Measurements from ENCODE around the gene PPP1R12A. TPM values are rescaled to one million over a fixed set of nuclear protein-coding genes. Genes with fewer than 3 reads are reported as not detected.

The PPP1R12A gene
- total and polyA plus RNA-seq, 7 experiments from 2014 or later, result 72.7 to 111 (median 99.3) TPM

GRCh38 chr12:79835377-79835843 is 99.5 kb downstream of the PPP1R12A start:
- H3K4me3 Mint-ChIP-seq, result peak overlapping the region in 1 of 10 donors; percentile 2

GRCh38 chr12:79834712-79835376 is 100.1 kb downstream of the PPP1R12A start:
- H3K36me3 Mint-ChIP-seq, result peaks cover 16 to 56% (median 35%) of the 10 kb centered on the region in 5 donors
- intact Hi-C loops (cut with micrococcal nuclease), result loop anchor here in 1 of 2 donors (5.0 kb wide), 1 partner anchor 102 kb away; the partner anchor contains the start of gene PPP1R12A
- H3K9me3 Mint-ChIP-seq, result peaks cover 0 to 23% (median 8%) of the 10 kb centered on the region in 11 donors
- DNase-seq, result no peak
- peak overlapping the region in 1 of 10 donors; percentile 16 for H3K4me3 Mint-ChIP-seq
- H3K36me3 ChIP-seq (ENCODE audit: control insufficient read depth in 2 of 3, insufficient read depth in 3 of 3, low read length in 3 of 3), result peaks cover 0 to 17% (median 7%) of the 10 kb centered on the region in 3 experiments
- H3K27me3 Mint-ChIP-seq, result no peaks in the 10 kb centered on the region
- ChIA-PET CTCF (no interaction called here), POLR2A (no interaction called here)
- peaks cover 28 to 80% (median 68%) of the 10 kb centered on the region in 7 donors for H3K4me1 Mint-ChIP-seq
- no peak for ATAC-seq
- H3K4me3 ChIP-seq (ENCODE audit: low read length), result no peak overlapping the region
- H3K9me3 ChIP-seq (ENCODE audit: control insufficient read depth in 2 of 3, low read length in 3 of 3), result peaks cover 0 to 14% (median 7%) of the 10 kb centered on the region in 3 experiments
- peaks cover 4 to 12% of the 10 kb centered on the region in 2 donors for H3K4me1 ChIP-seq (ENCODE audit: control insufficient read depth in 2 of 2, insufficient read depth in 2 of 2, low read length in 2 of 2)
- H3K27ac Mint-ChIP-seq, result peak overlapping the region in 4 of 9 donors; percentile 7 to 69 (median 40)
- no peak overlapping the region for H3K27ac ChIP-seq (ENCODE audit: low read depth, low read length)
- no peaks in the 10 kb centered on the region for H3K27me3 ChIP-seq (ENCODE audit: control insufficient read depth in 2 of 2, insufficient read depth in 2 of 2, low read length in 2 of 2)

More at GRCh38 chr12:79835377-79835843, 99.5 kb downstream of the PPP1R12A start:
- peaks cover 20 to 61% (median 40%) of the 10 kb centered on the region in 5 donors for H3K36me3 Mint-ChIP-seq
- POLR2A ChIA-PET, result no interaction called here
- no peak for ATAC-seq
- peaks cover 0 to 14% (median 7%) of the 10 kb centered on the region in 3 experiments for H3K9me3 ChIP-seq (ENCODE audit: control insufficient read depth in 2 of 3, low read length in 3 of 3)
- peak overlapping the region in 3 of 9 donors; percentile 0 to 61 (median 17) for H3K27ac Mint-ChIP-seq
- CTCF ChIA-PET, result no interaction called here
- peaks cover 27 to 79% (median 68%) of the 10 kb centered on the region in 7 donors for H3K4me1 Mint-ChIP-seq
- H3K4me3 ChIP-seq (ENCODE audit: low read length), result no peak overlapping the region
- H3K27me3 ChIP-seq (ENCODE audit: control insufficient read depth in 2 of 2, insufficient read depth in 2 of 2, low read length in 2 of 2), result no peaks in the 10 kb centered on the region
- peaks cover 4 to 9% of the 10 kb centered on the region in 2 donors for H3K4me1 ChIP-seq (ENCODE audit: control insufficient read depth in 2 of 2, insufficient read depth in 2 of 2, low read length in 2 of 2)
- intact Hi-C loops (cut with micrococcal nuclease), result no loop called here
- peaks cover 0 to 17% (median 7%) of the 10 kb centered on the region in 3 experiments for H3K36me3 ChIP-seq (ENCODE audit: control insufficient read depth in 2 of 3, insufficient read depth in 3 of 3, low read length in 3 of 3)
- no peak overlapping the region for H3K27ac ChIP-seq (ENCODE audit: low read depth, low read length)
- peaks cover 4 to 29% (median 10%) of the 10 kb centered on the region in 11 donors for H3K9me3 Mint-ChIP-seq
- DNase-seq, result no peak
- H3K27me3 Mint-ChIP-seq, result no peaks in the 10 kb centered on the region

DNA sequence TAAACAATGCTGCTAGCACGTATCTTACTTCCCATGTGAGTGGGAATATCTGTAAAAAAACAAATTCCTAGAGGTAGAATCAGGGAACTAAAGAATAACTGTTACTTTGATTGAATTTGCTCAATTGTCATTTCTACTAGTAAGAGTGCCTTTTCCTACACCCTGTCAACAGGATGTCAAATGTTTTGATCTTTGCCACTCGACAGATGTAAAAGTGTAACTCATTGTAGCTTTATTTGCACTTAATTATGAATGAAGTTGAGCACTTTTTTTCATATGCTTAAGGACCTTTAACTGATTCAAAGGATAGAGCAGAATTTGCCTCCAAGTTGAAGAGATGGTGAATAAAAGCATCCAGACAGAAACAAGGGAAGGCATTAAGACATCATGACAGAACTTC is 104.5 kb downstream of the PPP1R12A start:
- Mint-ChIP-seq H3K27me3 (no peaks in the 10 kb centered on the region), H3K9me3 (no peaks in the 10 kb centered on the region), H3K4me1 (peaks cover 34 to 85% (median 62%) of the 10 kb centered on the region in 7 donors), H3K36me3 (peaks cover 1 to 53% (median 22%) of the 10 kb centered on the region in 5 donors), H3K4me3 (peak overlapping the region in 5 of 10 donors; percentile 40 to 70 (median 45)), H3K27ac (peak overlapping the region in 7 of 9 donors; percentile 5 to 65 (median 48))
- Histone ChIP-seq H3K36me3 (ENCODE audit: control insufficient read depth in 2 of 3, insufficient read depth in 3 of 3, low read length in 3 of 3) (peaks cover 0 to 13% (median 3%) of the 10 kb centered on the region in 3 experiments), H3K4me1 (ENCODE audit: control insufficient read depth in 2 of 2, insufficient read depth in 2 of 2, low read length in 2 of 2) (peaks cover 0 to 12% of the 10 kb centered on the region in 2 donors), H3K9me3 (ENCODE audit: control insufficient read depth in 2 of 3, low read length in 3 of 3) (no peaks in the 10 kb centered on the region), H3K27ac (ENCODE audit: low read depth, low read length) (no peak overlapping the region), H3K27me3 (ENCODE audit: control insufficient read depth in 2 of 2, insufficient read depth in 2 of 2, low read length in 2 of 2) (no peaks in the 10 kb centered on the region), H3K4me3 (ENCODE audit: low read length) (no peak overlapping the region)
- intact Hi-C loops (cut with micrococcal nuclease), result loop anchor here in 1 of 2 donors (5.0 kb wide), 1 partner anchor 107 kb away; the partner anchor contains the start of gene PPP1R12A
- ChIA-PET POLR2A (no interaction called here), CTCF (no interaction called here)
- no peak for ATAC-seq
- DNase-seq, result peak in 5 of 9 donors; percentile 2 to 27 (median 17)

- peak overlapping the region in 2 of 9 donors; percentile 27 to 36 for H3K27ac Mint-ChIP-seq
- no peak for ATAC-seq
- H3K27ac ChIP-seq (ENCODE audit: low read depth, low read length), result no peak overlapping the region
- peaks cover 0 to 50% (median 18%) of the 10 kb centered on the region in 5 donors for H3K36me3 Mint-ChIP-seq
- ChIA-PET POLR2A (no interaction called here), CTCF (no interaction called here)
- no peaks in the 10 kb centered on the region for H3K9me3 Mint-ChIP-seq
- intact Hi-C loops (cut with micrococcal nuclease), result loop anchor here in 1 of 2 donors (2.0 to 10.0 kb wide), 3 partner anchors 14 to 356 kb away; no protein-coding TSS in a partner anchor
- no peak overlapping the region for H3K4me3 ChIP-seq (ENCODE audit: low read length)
- H3K27me3 Mint-ChIP-seq, result no peaks in the 10 kb centered on the region
- no peak overlapping the region for H3K4me3 Mint-ChIP-seq
- no peaks in the 10 kb centered on the region for H3K27me3 ChIP-seq (ENCODE audit: control insufficient read depth in 2 of 2, insufficient read depth in 2 of 2, low read length in 2 of 2)
- peaks cover 0 to 13% (median 3%) of the 10 kb centered on the region in 3 experiments for H3K36me3 ChIP-seq (ENCODE audit: control insufficient read depth in 2 of 3, insufficient read depth in 3 of 3, low read length in 3 of 3)
- peaks cover 0 to 12% of the 10 kb centered on the region in 2 donors for H3K4me1 ChIP-seq (ENCODE audit: control insufficient read depth in 2 of 2, insufficient read depth in 2 of 2, low read length in 2 of 2)
- H3K4me1 Mint-ChIP-seq, result peaks cover 28 to 79% (median 48%) of the 10 kb centered on the region in 7 donors
- DNase-seq, result no peak
- H3K9me3 ChIP-seq (ENCODE audit: control insufficient read depth in 2 of 3, low read length in 3 of 3), result no peaks in the 10 kb centered on the region
These were observed 106.0 kb downstream of the PPP1R12A start for GRCh38 chr12:79828924-79829323.

- Histone ChIP-seq H3K27me3 (ENCODE audit: control insufficient read depth in 2 of 2, insufficient read depth in 2 of 2, low read length in 2 of 2) (no peaks in the 10 kb centered on the region), H3K9me3 (ENCODE audit: control insufficient read depth in 2 of 3, low read length in 3 of 3) (no peaks in the 10 kb centered on the region), H3K36me3 (ENCODE audit: control insufficient read depth in 2 of 3, insufficient read depth in 3 of 3, low read length in 3 of 3) (peaks cover 0 to 13% (median 3%) of the 10 kb centered on the region in 3 experiments), H3K27ac (ENCODE audit: low read depth, low read length) (no peak overlapping the region), H3K4me3 (ENCODE audit: low read length) (no peak overlapping the region), H3K4me1 (ENCODE audit: control insufficient read depth in 2 of 2, insufficient read depth in 2 of 2, low read length in 2 of 2) (peaks cover 0 to 12% of the 10 kb centered on the region in 2 donors)
- CTCF ChIA-PET, result no interaction called here
- peaks cover 21 to 64% (median 35%) of the 10 kb centered on the region in 7 donors for H3K4me1 Mint-ChIP-seq
- peaks cover 0 to 41% (median 16%) of the 10 kb centered on the region in 5 donors for H3K36me3 Mint-ChIP-seq
- H3K27ac Mint-ChIP-seq, result no peak overlapping the region
- H3K4me3 Mint-ChIP-seq, result no peak overlapping the region
- H3K27me3 Mint-ChIP-seq, result no peaks in the 10 kb centered on the region
- POLR2A ChIA-PET, result no interaction called here
- no peaks in the 10 kb centered on the region for H3K9me3 Mint-ChIP-seq
- ATAC-seq (no peak), DNase-seq (no peak)
- intact Hi-C loops (cut with micrococcal nuclease), result loop anchor here in 1 of 2 donors (5.0 to 10.0 kb wide), 2 partner anchors 35 to 357 kb away; no protein-coding TSS in a partner anchor
These were observed 107.4 kb downstream of the PPP1R12A start for GRCh38 chr12:79827484-79827883.

- POLR2A ChIA-PET, result no interaction called here
- H3K4me1 Mint-ChIP-seq, result peaks cover 15 to 55% (median 27%) of the 10 kb centered on the region in 7 donors
- Histone ChIP-seq H3K4me1 (ENCODE audit: control insufficient read depth in 2 of 2, insufficient read depth in 2 of 2, low read length in 2 of 2) (peaks cover 0 to 12% of the 10 kb centered on the region in 2 donors), H3K27ac (ENCODE audit: low read depth, low read length) (no peak overlapping the region), H3K36me3 (ENCODE audit: control insufficient read depth in 2 of 3, insufficient read depth in 3 of 3, low read length in 3 of 3) (peaks cover 0 to 13% (median 3%) of the 10 kb centered on the region in 3 experiments), H3K4me3 (ENCODE audit: low read length) (no peak overlapping the region), H3K9me3 (ENCODE audit: control insufficient read depth in 2 of 3, low read length in 3 of 3) (no peaks in the 10 kb centered on the region), H3K27me3 (ENCODE audit: control insufficient read depth in 2 of 2, insufficient read depth in 2 of 2, low read length in 2 of 2) (no peaks in the 10 kb centered on the region)
- ATAC-seq (no peak), DNase-seq (no peak)
- peaks cover 0 to 41% (median 17%) of the 10 kb centered on the region in 5 donors for H3K36me3 Mint-ChIP-seq
- H3K4me3 Mint-ChIP-seq, result no peak overlapping the region
- CTCF ChIA-PET, result no interaction called here
- intact Hi-C loops (cut with micrococcal nuclease), result loop anchor here in 1 of 2 donors (5.0 to 10.0 kb wide), 2 partner anchors 34 to 358 kb away; no protein-coding TSS in a partner anchor
- H3K9me3 Mint-ChIP-seq, result no peaks in the 10 kb centered on the region
- no peaks in the 10 kb centered on the region for H3K27me3 Mint-ChIP-seq
- peak overlapping the region in 1 of 9 donors; percentile 59 for H3K27ac Mint-ChIP-seq
These were observed 108.4 kb downstream of the PPP1R12A start for GRCh38 chr12:79826267-79827128.
